ENCODE results near the gene OR52K2. TPM values are rescaled to one million over a fixed set of nuclear protein-coding genes. Genes with fewer than 3 reads are reported as not detected.

OR52K2 gene
- polyA plus RNA-seq, 1 donor from 2014 or later: not detected

DNA sequence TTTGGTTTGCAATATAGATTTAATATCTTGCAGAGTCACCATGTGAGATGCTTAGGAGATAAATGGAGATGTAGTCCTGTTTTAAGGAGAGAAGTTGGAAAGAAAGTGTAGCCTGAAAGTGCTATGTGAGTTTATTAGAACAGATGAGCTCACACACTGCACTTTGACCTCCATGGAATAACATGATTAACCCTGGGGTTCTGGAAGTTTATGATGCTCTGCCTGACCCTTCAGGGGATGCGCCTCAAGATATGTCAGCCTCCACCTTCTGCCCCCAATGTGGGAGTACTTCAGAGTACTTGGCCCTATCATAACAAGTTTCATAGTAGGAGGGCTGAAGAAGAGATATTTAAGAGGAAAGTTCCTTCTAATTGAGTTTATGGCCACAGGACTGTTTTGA lies 32.3 kb upstream of the OR52K2 start:
- Histone ChIP-seq H3K36me3 (ENCODE audit: insufficient read depth, low read length) (no peaks in the 10 kb centered on the region), H3K27me3 (ENCODE audit: insufficient read depth, low read depth, low read length) (no peaks in the 10 kb centered on the region), H4K20me1 (ENCODE audit: insufficient read depth) (no peaks in the 10 kb centered on the region), H2AFZ (ENCODE audit: low read depth, low read length) (no peak overlapping the region), H3K9me2 (ENCODE audit: insufficient read depth, low read length) (no peaks in the 10 kb centered on the region), H3F3A (ENCODE audit: insufficient read depth, low read length, poor library complexity, severe bottlenecking) (no peaks in the 10 kb centered on the region), H3K9me3 (ENCODE audit: low read length) (no peaks in the 10 kb centered on the region), H3K27ac (ENCODE audit: low read length) (no peak overlapping the region), H3K9ac (ENCODE audit: low read length) (no peak overlapping the region), H3K4me2 (ENCODE audit: low read length) (no peak overlapping the region), H3K79me2 (replicated peaks; ENCODE audit: insufficient read depth, low read length) (no peaks in the 10 kb centered on the region), H3K4me3 (ENCODE audit: low read length) (no peak overlapping the region)
- TF ChIP-seq RAD21 (conservative IDR thresholded peaks at IDR 0.05) (no peak), TAF1 (IDR thresholded peaks at IDR 0.05; ENCODE audit: low read depth) (no peak), EZH2 (IDR thresholded peaks at IDR 0.05; ENCODE audit: borderline replicate concordance, insufficient read depth, low read length, poor library complexity, severe bottlenecking) (no peak), MXI1 (conservative IDR thresholded peaks at IDR 0.05; ENCODE audit: poor library complexity, severe bottlenecking) (no peak), SMC3 (conservative IDR thresholded peaks at IDR 0.05; ENCODE audit: poor library complexity) (no peak), POLR2AphosphoS5 (IDR thresholded peaks at IDR 0.05) (no peak), EP300 (conservative IDR thresholded peaks at IDR 0.05; ENCODE audit: poor library complexity, severe bottlenecking) (no peak)
- TF ChIP-seq, protein P1, sequence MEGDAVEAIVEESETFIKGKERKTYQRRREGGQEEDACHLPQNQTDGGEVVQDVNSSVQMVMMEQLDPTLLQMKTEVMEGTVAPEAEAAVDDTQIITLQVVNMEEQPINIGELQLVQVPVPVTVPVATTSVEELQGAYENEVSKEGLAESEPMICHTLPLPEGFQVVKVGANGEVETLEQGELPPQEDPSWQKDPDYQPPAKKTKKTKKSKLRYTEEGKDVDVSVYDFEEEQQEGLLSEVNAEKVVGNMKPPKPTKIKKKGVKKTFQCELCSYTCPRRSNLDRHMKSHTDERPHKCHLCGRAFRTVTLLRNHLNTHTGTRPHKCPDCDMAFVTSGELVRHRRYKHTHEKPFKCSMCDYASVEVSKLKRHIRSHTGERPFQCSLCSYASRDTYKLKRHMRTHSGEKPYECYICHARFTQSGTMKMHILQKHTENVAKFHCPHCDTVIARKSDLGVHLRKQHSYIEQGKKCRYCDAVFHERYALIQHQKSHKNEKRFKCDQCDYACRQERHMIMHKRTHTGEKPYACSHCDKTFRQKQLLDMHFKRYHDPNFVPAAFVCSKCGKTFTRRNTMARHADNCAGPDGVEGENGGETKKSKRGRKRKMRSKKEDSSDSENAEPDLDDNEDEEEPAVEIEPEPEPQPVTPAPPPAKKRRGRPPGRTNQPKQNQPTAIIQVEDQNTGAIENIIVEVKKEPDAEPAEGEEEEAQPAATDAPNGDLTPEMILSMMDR (IDR thresholded peaks at IDR 0.05; ENCODE audit: poor library complexity, severe bottlenecking): no peak
- TF ChIP-seq, protein P2, sequence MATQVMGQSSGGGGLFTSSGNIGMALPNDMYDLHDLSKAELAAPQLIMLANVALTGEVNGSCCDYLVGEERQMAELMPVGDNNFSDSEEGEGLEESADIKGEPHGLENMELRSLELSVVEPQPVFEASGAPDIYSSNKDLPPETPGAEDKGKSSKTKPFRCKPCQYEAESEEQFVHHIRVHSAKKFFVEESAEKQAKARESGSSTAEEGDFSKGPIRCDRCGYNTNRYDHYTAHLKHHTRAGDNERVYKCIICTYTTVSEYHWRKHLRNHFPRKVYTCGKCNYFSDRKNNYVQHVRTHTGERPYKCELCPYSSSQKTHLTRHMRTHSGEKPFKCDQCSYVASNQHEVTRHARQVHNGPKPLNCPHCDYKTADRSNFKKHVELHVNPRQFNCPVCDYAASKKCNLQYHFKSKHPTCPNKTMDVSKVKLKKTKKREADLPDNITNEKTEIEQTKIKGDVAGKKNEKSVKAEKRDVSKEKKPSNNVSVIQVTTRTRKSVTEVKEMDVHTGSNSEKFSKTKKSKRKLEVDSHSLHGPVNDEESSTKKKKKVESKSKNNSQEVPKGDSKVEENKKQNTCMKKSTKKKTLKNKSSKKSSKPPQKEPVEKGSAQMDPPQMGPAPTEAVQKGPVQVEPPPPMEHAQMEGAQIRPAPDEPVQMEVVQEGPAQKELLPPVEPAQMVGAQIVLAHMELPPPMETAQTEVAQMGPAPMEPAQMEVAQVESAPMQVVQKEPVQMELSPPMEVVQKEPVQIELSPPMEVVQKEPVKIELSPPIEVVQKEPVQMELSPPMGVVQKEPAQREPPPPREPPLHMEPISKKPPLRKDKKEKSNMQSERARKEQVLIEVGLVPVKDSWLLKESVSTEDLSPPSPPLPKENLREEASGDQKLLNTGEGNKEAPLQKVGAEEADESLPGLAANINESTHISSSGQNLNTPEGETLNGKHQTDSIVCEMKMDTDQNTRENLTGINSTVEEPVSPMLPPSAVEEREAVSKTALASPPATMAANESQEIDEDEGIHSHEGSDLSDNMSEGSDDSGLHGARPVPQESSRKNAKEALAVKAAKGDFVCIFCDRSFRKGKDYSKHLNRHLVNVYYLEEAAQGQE (IDR thresholded peaks at IDR 0.05; ENCODE audit: borderline replicate concordance): no peak

DNA sequence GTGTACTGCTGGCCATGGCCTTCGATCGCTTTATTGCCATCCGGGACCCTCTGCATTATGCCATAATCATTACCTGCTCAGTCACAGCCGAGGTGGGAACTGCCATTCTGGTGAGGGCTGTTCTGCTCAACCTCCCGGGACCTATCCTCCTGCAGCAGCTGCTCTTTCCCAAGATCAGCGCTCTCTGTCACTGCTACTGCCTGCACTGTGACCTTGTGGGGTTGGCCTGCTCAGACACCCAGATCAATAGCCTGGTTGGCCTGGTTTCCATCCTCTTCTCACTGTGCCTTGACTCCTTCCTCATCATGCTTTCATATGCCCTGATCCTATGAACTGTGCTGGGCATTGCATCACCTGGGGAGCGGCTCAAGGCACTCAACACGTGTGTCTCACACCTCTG lies 30.7 kb upstream of the OR52K2 start:
- Histone ChIP-seq H3K79me2 (replicated peaks; ENCODE audit: insufficient read depth, low read length) (no peaks in the 10 kb centered on the region), H3K4me2 (ENCODE audit: low read length) (no peak overlapping the region), H4K20me1 (ENCODE audit: insufficient read depth) (no peaks in the 10 kb centered on the region), H3K9me2 (ENCODE audit: insufficient read depth, low read length) (no peaks in the 10 kb centered on the region), H2AFZ (ENCODE audit: low read depth, low read length) (no peak overlapping the region), H3F3A (ENCODE audit: insufficient read depth, low read length, poor library complexity, severe bottlenecking) (no peaks in the 10 kb centered on the region), H3K36me3 (ENCODE audit: insufficient read depth, low read length) (no peaks in the 10 kb centered on the region), H3K4me3 (ENCODE audit: low read length) (no peak overlapping the region), H3K9me3 (ENCODE audit: low read length) (no peaks in the 10 kb centered on the region), H3K9ac (ENCODE audit: low read length) (no peak overlapping the region), H3K27me3 (ENCODE audit: insufficient read depth, low read depth, low read length) (no peaks in the 10 kb centered on the region), H3K27ac (ENCODE audit: low read length) (no peak overlapping the region)
- TF ChIP-seq RAD21 (conservative IDR thresholded peaks at IDR 0.05) (no peak), POLR2AphosphoS5 (IDR thresholded peaks at IDR 0.05) (no peak), EZH2 (IDR thresholded peaks at IDR 0.05; ENCODE audit: borderline replicate concordance, insufficient read depth, low read length, poor library complexity, severe bottlenecking) (no peak), TAF1 (IDR thresholded peaks at IDR 0.05; ENCODE audit: low read depth) (no peak), SMC3 (conservative IDR thresholded peaks at IDR 0.05; ENCODE audit: poor library complexity) (no peak)
- TF ChIP-seq, protein P1 (IDR thresholded peaks at IDR 0.05; ENCODE audit: poor library complexity, severe bottlenecking): no peak
